Measurements from ENCODE around the gene LMAN1L. TPM values are rescaled to one million over a fixed set of nuclear protein-coding genes. Genes with fewer than 3 reads are reported as not detected.

LMAN1L gene
- not detected in 3 replicates for total RNA-seq (2021)
- Bru-seq, nascent RNA, result not detected
- long read RNA-seq, experiment 1, result 0 reads
- long read RNA-seq, experiment 2, result 0 reads
- long read RNA-seq, experiment 3, result 0 reads

DNA sequence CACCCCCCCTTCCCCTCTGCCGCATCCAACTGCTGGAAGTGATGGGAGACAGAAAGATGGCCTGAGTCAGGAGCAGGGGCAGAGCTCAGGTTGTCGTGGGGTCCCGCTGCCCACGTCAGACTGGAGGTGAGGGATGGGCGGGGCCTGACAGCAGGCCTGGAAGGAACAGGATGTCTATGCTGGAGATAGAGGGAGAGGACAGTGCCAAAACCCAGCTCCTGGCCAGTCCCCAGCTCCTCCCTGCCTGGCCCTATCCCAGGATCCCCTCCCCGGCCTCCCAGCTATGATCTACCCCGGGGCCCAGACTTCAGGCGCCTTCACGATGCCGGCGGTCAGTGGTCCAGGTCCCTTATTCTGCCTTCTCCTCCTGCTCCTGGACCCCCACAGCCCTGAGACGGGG is at the start of gene LMAN1L:
LMAN1L (plus strand) TSS at position 303 of the 400 bp plus-strand sequence; CDS start at position 323, 20 bp downstream.
- no peaks in the 10 kb centered on the region for H3K27me3 Mint-ChIP-seq (ENCODE audit: low read depth)
- TF ChIP-seq GRHL2 (CRISPR knock-in tag; IDR thresholded peaks at IDR 0.05; ENCODE audit: insufficient replicate concordance, severe bottlenecking) (no peak), ETV6 (CRISPR knock-in tag; IDR thresholded peaks at IDR 0.05) (no peak), TP53 (CRISPR knock-in tag; IDR thresholded peaks at IDR 0.05) (no peak), AFF4 (CRISPR knock-in tag; IDR thresholded peaks at IDR 0.05; ENCODE audit: borderline replicate concordance) (no peak), E2F5 (CRISPR knock-in tag; IDR thresholded peaks at IDR 0.05) (no peak), E2F1 (CRISPR knock-in tag; IDR thresholded peaks at IDR 0.05) (no peak), ZNF512 (CRISPR knock-in tag; IDR thresholded peaks at IDR 0.05; ENCODE audit: borderline replicate concordance) (no peak), ESRRA (CRISPR knock-in tag; IDR thresholded peaks at IDR 0.05; ENCODE audit: borderline replicate concordance) (no peak), ZNF396 (CRISPR knock-in tag; IDR thresholded peaks at IDR 0.05; ENCODE audit: borderline replicate concordance) (no peak), TEAD1 (CRISPR knock-in tag; IDR thresholded peaks at IDR 0.05) (no peak), ZNF416 (CRISPR knock-in tag; IDR thresholded peaks at IDR 0.05) (no peak), ELF4 (CRISPR knock-in tag; IDR thresholded peaks at IDR 0.05; ENCODE audit: low read depth) (no peak), CREB1 (CRISPR knock-in tag; IDR thresholded peaks at IDR 0.05) (no peak)
- TF ChIP-seq, protein P1, sequence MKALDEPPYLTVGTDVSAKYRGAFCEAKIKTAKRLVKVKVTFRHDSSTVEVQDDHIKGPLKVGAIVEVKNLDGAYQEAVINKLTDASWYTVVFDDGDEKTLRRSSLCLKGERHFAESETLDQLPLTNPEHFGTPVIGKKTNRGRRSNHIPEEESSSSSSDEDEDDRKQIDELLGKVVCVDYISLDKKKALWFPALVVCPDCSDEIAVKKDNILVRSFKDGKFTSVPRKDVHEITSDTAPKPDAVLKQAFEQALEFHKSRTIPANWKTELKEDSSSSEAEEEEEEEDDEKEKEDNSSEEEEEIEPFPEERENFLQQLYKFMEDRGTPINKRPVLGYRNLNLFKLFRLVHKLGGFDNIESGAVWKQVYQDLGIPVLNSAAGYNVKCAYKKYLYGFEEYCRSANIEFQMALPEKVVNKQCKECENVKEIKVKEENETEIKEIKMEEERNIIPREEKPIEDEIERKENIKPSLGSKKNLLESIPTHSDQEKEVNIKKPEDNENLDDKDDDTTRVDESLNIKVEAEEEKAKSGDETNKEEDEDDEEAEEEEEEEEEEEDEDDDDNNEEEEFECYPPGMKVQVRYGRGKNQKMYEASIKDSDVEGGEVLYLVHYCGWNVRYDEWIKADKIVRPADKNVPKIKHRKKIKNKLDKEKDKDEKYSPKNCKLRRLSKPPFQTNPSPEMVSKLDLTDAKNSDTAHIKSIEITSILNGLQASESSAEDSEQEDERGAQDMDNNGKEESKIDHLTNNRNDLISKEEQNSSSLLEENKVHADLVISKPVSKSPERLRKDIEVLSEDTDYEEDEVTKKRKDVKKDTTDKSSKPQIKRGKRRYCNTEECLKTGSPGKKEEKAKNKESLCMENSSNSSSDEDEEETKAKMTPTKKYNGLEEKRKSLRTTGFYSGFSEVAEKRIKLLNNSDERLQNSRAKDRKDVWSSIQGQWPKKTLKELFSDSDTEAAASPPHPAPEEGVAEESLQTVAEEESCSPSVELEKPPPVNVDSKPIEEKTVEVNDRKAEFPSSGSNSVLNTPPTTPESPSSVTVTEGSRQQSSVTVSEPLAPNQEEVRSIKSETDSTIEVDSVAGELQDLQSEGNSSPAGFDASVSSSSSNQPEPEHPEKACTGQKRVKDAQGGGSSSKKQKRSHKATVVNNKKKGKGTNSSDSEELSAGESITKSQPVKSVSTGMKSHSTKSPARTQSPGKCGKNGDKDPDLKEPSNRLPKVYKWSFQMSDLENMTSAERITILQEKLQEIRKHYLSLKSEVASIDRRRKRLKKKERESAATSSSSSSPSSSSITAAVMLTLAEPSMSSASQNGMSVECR (CRISPR knock-in tag; IDR thresholded peaks at IDR 0.05; ENCODE audit: borderline replicate concordance), result no peak
- TF ChIP-seq, protein P2, sequence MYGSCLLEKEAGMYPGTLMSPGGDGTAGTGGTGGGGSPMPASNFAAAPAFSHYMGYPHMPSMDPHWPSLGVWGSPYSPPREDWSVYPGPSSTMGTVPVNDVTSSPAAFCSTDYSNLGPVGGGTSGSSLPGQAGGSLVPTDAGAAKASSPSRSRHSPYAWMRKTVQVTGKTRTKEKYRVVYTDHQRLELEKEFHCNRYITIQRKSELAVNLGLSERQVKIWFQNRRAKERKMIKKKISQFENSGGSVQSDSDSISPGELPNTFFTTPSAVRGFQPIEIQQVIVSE (CRISPR knock-in tag; IDR thresholded peaks at IDR 0.05; ENCODE audit: borderline replicate concordance), result no peak
- TF ChIP-seq, protein P3, sequence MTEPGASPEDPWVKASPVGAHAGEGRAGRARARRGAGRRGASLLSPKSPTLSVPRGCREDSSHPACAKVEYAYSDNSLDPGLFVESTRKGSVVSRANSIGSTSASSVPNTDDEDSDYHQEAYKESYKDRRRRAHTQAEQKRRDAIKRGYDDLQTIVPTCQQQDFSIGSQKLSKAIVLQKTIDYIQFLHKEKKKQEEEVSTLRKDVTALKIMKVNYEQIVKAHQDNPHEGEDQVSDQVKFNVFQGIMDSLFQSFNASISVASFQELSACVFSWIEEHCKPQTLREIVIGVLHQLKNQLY (CRISPR knock-in tag; IDR thresholded peaks at IDR 0.05), result no peak
- ATAC-seq (no peak), DNase-seq (ENCODE audit: low spot score) (no peak)
- CTCF ChIA-PET, result interaction anchor here (0.9 to 1.3 kb wide), 5 partner anchors 13 to 138 kb away, joined by 3 to 8 read pairs (median 6); no protein-coding TSS in a partner anchor
- H3K4me3 Mint-ChIP-seq, result no peak within 1 kb of the TSS
- peaks cover 15% of the 10 kb centered on the region for H3K4me1 Mint-ChIP-seq
- H3K27ac Mint-ChIP-seq, result no peak within 1 kb of the TSS
- POLR2A ChIA-PET, result no interaction called here
- no peaks in the 10 kb centered on the region for H3K9me3 Mint-ChIP-seq
- H3K36me3 Mint-ChIP-seq, result no peaks in the 10 kb centered on the region
